Small intestine (tissue), 7 donors: ENCODE results near the gene LRMDA. TPM values are rescaled to one million over a fixed set of nuclear protein-coding genes. Genes with fewer than 3 reads are reported as not detected.
A peak's percentile ranks its signal among the peaks of the same experiment; 100 is the strongest.

Experiments used
- DNase-seq, 2 donors: peaks; one replicate each; pipeline versions ENCODE4 v3.0.0 to v3.0.0-alpha.2; 2013
- FAIRE-seq: peaks from 2 replicates; lab custom pipeline; 2012; peaks lifted over from hg19 to GRCh38; lab: Jason Lieb, UNC
- H3K27ac ChIP-seq, 3 donors: one replicate each; pipeline ENCODE4 v1.5.1; 2013; ENCODE audit warnings: low read length in 2 of 3, mild to moderate bottlenecking in 2 of 3, control low read depth in 1 of 3, inconsistent platforms in 1 of 3, low read depth in 1 of 3, moderate library complexity in 1 of 3
- H3K27me3 ChIP-seq, 3 donors: one replicate each; pipeline ENCODE4 v1.6.1; 2013; ENCODE audit warnings: low read length in 3 of 3, inconsistent platforms in 1 of 3; ENCODE audit not compliant: control insufficient read depth in 3 of 3, insufficient read depth in 3 of 3
- H3K36me3 ChIP-seq, 3 donors: one replicate each; pipeline ENCODE4 v1.6.1; 2013; ENCODE audit warnings: low read length in 3 of 3, inconsistent platforms in 1 of 3, low read depth in 1 of 3, mild to moderate bottlenecking in 1 of 3, moderate library complexity in 1 of 3; ENCODE audit not compliant: control insufficient read depth in 3 of 3, insufficient read depth in 2 of 3
- H3K4me1 ChIP-seq, 3 donors: one replicate each; pipeline ENCODE4 v1.6.1; 2013; ENCODE audit warnings: low read length in 2 of 3, inconsistent platforms in 1 of 3, low read depth in 1 of 3, mild to moderate bottlenecking in 1 of 3, moderate library complexity in 1 of 3; ENCODE audit not compliant: control insufficient read depth in 3 of 3, insufficient read depth in 2 of 3
- H3K4me3 ChIP-seq, 3 donors: one replicate each; pipeline ENCODE4 v1.5.1; 2013; ENCODE audit warnings: low read length in 3 of 3, control low read depth in 1 of 3, inconsistent platforms in 1 of 3, low read depth in 1 of 3, mild to moderate bottlenecking in 1 of 3, moderate library complexity in 1 of 3
- H3K9me3 ChIP-seq, 2 donors: one replicate each; pipeline ENCODE4 v1.6.1; 2013; ENCODE audit warnings: low read depth in 1 of 2, low read length in 1 of 2; ENCODE audit not compliant: control insufficient read depth in 2 of 2, insufficient read depth in 1 of 2
- WGBS, 3 donors: extraction: QIAGEN DNeasy Blood & Tissue Kit; methylation state at CpG; one replicate each; pipeline ENCODE4 v1.1.7; 2013; 5-methylcytosine and 5-hydroxymethylcytosine counted together
- polyA plus RNA-seq, 4 donors: library from polyadenylated mRNA; stranded (reverse) in 3 of 4; unstranded in 1 of 4; fragments of 200-250 nt in 3 of 4; fragments of 120-200 nt in 1 of 4; gene quantifications; one replicate each; pipeline versions ENCODE4 v1.2.1 to v1.2.3, GENCODE V29; 2013
- donor health status: healthy with polysubstance abuse.
- donor health status: control.
- donor health status: control.
- donor health status: Bipolar disorder and iron deficiency.
- donor health status: healthy.

The LRMDA gene
- polyA plus RNA-seq, 4 donors = 5.6 to 16.2 (median 6.0) TPM; not detected in 1

DNA sequence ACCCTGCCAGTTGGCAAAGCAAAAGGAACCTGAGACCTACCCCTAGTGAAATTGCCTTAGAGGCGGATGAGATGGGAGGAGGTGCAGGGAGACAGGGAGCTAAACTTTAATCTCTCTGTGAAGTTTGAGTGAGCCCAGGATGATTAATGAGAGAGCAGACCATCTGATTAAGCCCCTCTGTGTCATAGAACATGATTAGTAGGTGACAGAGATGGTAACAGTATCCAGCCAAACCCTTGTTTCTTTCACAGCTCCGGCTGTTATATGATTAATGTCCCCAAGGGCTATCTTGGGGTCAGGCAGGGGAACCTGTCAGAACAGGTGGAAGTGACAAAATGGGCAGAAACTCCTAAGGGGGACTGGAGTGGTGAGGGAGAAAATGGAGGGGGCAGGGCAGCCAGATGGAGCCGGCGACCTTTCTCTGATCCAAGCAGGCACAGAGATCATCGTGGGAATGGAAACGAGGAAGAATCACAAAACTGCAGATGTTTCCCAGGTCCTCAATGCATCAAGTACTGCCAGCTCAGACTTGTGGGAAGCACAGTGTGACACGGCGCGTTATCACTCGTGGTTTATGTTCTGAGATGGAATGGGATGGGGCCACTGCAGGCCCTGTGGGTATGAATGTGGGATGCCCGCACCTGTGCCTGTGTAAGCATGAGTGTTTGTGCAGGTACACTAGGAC is 684.2 kb downstream of the LRMDA start:
- no peak for DNase-seq
- Histone ChIP-seq H3K27ac (no peak overlapping the region), H3K9me3 (no peaks in the 10 kb centered on the region), H3K27me3 (peaks cover 0 to 13% (median 0%) of the 10 kb centered on the region in 3 donors), H3K4me3 (no peak overlapping the region), H3K4me1 (peaks cover 0 to 10% (median 0%) of the 10 kb centered on the region in 3 donors), H3K36me3 (no peaks in the 10 kb centered on the region)
- WGBS, 3 donors = 84 to 88% (median 86%) methylated on average over 11 of the region's 11 CpGs
- FAIRE-seq = no peak

DNA sequence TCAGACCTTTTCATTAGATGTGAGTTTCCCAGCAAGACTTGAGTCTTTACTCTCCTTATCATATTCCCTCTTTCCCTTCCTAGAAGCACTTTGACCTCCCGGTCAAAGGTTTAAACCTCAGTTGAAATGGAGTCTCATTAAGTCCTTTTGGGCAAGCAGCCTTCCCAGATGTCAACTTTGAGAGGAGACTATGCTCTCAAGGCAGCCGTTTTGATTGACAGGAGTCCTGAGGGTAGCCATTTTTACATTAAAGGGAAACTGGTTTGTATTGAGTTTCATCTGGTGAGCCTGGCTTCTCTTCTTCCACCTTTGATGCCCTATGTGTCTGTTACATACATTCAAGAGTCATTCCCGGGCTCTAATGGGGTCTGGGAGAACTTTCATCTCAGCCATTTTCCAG is 685.1 kb downstream of the LRMDA start:
- H3K27me3 ChIP-seq = peaks cover 0 to 13% (median 0%) of the 10 kb centered on the region in 3 donors
- H3K27ac ChIP-seq = no peak overlapping the region
- H3K4me3 ChIP-seq = no peak overlapping the region
- no peaks in the 10 kb centered on the region for H3K36me3 ChIP-seq
- H3K9me3 ChIP-seq = no peaks in the 10 kb centered on the region
- WGBS, 3 donors = 61 to 66% (median 62%) methylated on average over 3 of the region's 3 CpGs
- peaks cover 0 to 10% (median 0%) of the 10 kb centered on the region in 3 donors for H3K4me1 ChIP-seq
- no peak for FAIRE-seq
- peak; percentile 15 to 75 for DNase-seq

DNA sequence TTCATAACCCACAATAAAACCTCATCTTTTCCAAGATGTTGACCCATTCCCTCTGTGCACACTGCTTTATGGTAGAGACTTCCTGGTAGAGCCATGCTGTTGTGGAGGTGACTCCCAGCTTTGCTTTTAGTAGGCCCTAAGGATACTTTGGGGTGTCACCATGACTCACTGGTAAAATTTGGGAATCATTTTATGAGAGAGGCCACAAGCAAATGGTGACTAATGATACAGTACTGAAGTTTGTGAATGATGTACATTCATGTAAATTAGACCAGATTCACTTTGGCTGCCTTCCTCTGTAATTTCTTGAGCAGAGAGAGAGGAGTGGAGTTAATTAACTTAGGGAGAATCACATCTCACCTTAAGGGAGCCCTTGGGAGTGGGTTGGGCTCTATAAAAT is 686.5 kb downstream of the LRMDA start:
- H3K4me3 ChIP-seq = no peak overlapping the region
- DNase-seq (no peak), FAIRE-seq (no peak)
- no peaks in the 10 kb centered on the region for H3K9me3 ChIP-seq
- no peaks in the 10 kb centered on the region for H3K36me3 ChIP-seq
- peaks cover 0 to 7% (median 0%) of the 10 kb centered on the region in 3 donors for H3K4me1 ChIP-seq
- H3K27me3 ChIP-seq = peaks cover 0 to 3% (median 0%) of the 10 kb centered on the region in 3 donors
- H3K27ac ChIP-seq = no peak overlapping the region

DNA sequence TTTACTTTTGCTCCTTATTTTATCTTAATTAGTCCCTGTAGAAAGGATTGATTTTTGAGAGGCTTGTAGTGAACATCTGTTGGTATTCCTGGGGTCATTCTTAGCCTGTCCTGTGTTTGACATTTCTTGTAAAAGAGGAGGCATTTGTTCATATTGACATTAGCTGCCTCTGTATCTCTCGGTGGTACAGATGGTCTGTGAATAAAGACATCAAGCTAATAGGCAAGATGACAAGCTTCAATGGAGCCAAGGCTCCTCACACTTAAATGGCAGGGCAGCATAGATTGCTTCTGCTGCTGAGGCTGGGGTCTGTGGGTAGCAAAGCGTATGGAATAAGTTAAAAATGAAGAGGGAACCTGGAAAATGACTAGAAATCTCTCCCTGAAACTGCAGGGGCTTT is 687.6 kb downstream of the LRMDA start:
- Histone ChIP-seq H3K36me3 (no peaks in the 10 kb centered on the region), H3K27me3 (peaks cover 0 to 3% (median 0%) of the 10 kb centered on the region in 3 donors), H3K4me3 (no peak overlapping the region), H3K27ac (no peak overlapping the region), H3K9me3 (no peaks in the 10 kb centered on the region), H3K4me1 (peaks cover 0 to 7% (median 0%) of the 10 kb centered on the region in 3 donors)
- no peak for DNase-seq
- 68 to 89% (median 83%) methylated on average over 2 of the region's 2 CpGs for WGBS, 3 donors
- no peak for FAIRE-seq

DNA sequence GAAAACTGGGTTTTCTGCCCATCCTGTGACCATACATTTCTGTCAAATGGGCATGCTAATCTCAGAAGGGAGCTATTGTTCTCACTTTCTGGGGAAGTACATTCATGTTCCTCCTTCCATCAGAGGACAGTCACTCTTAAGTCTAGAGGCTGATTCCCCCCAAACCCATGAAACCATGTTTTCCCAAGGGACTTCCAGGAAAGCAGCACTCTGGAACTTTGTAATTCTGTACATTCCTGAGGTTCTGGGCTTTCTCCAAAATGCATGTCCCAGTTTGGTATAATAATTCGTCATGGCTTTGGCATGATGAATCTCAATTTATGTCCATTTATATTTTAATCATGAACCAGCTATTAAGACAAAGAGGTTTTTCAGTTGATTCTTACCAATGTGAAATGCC is 688.1 kb downstream of the LRMDA start:
- Histone ChIP-seq H3K4me3 (no peak overlapping the region), H3K27ac (no peak overlapping the region), H3K9me3 (no peaks in the 10 kb centered on the region), H3K36me3 (no peaks in the 10 kb centered on the region), H3K4me1 (peaks cover 0 to 8% (median 0%) of the 10 kb centered on the region in 3 donors), H3K27me3 (peaks cover 0 to 3% (median 0%) of the 10 kb centered on the region in 3 donors)
- FAIRE-seq (no peak), DNase-seq (no peak)
- 68 to 89% (median 80%) methylated on average over 1 of the region's 1 CpG for WGBS, 3 donors

DNA sequence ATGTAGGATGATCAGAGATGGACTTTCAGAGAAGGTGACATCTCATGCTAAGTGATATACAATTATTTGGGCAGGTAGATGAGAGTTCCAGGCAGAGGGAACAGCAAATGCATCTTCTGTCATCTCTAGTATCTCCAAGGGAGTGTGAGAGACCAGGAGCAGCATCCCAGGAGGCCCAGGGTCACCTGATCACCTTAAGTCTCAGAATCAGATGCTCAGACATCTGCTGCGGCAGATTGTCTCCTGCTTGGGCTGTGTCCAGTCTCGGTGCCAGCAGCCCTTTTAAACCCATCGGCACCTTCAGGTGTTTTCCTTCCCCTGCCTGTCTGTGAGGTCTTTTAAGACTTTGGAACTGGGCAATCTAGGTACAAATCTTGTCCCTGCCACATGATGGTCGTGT is 690.6 kb downstream of the LRMDA start:
- whole genome bisulfite sequencing, 3 donors = 67 to 77% (median 70%) methylated on average over 4 of the region's 4 CpGs
- FAIRE-seq (no peak), DNase-seq (no peak)
- Histone ChIP-seq H3K4me3 (no peak overlapping the region), H3K4me1 (peaks cover 0 to 5% (median 0%) of the 10 kb centered on the region in 3 donors), H3K27ac (no peak overlapping the region), H3K27me3 (no peaks in the 10 kb centered on the region), H3K36me3 (no peaks in the 10 kb centered on the region), H3K9me3 (no peaks in the 10 kb centered on the region)

DNA sequence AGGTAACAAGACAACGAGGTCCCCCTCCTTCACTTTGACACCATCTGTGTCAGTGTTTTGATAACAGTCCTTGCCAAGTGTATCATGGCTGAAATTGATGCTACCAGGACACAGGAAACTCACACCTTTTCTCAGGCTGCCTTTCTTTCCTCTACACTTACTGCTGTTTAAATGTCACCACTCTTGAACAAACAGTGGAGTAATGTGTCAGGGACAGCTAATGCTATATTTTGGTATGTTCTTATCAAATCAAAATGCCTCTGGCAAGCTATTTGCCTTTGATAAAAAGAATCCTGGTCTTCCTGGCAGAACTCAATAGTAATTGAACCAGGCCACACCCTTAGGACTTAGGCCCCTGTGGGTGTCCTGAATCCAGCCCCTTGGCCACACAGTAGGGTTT is 692.9 kb downstream of the LRMDA start:
- DNase-seq (peak in 1 of 2 donors; percentile 10), FAIRE-seq (no peak)
- no peaks in the 10 kb centered on the region for H3K9me3 ChIP-seq
- H3K27ac ChIP-seq = no peak overlapping the region
- 18 to 57% (median 24%) methylated on average over 1 of the region's 1 CpG for WGBS, 3 donors
- no peaks in the 10 kb centered on the region for H3K27me3 ChIP-seq
- no peak overlapping the region for H3K4me3 ChIP-seq
- peaks cover 0 to 5% (median 0%) of the 10 kb centered on the region in 3 donors for H3K4me1 ChIP-seq
- no peaks in the 10 kb centered on the region for H3K36me3 ChIP-seq

DNA sequence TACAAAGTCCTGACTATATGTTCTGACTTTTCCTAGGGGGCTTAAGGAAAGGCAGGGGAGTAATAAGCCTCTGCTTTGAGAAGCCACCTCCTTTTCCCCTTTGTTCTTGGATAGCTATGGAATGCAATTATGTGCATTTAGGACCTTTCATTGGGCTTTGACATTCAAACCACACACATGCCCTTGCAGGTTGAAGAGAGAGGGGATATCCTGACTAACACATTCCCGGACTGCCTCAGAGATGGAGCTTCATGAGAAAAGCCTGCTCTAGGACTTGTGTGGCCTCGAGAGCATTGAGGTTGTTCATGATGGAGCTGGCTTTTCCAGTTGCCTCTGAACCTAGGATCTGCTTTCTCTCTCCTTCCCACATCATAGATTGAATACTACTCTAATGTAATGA is 694.5 kb downstream of the LRMDA start:
- no peak overlapping the region for H3K27ac ChIP-seq
- no peaks in the 10 kb centered on the region for H3K9me3 ChIP-seq
- H3K4me3 ChIP-seq = no peak overlapping the region
- WGBS, 3 donors = 70 to 88% (median 87%) methylated on average over 2 of the region's 2 CpGs
- no peaks in the 10 kb centered on the region for H3K36me3 ChIP-seq
- FAIRE-seq = no peak
- peaks cover 0 to 5% (median 0%) of the 10 kb centered on the region in 3 donors for H3K4me1 ChIP-seq
- no peaks in the 10 kb centered on the region for H3K27me3 ChIP-seq
- no peak for DNase-seq
